Measurements from ENCODE around the gene RECK. TPM values are rescaled to one million over a fixed set of nuclear protein-coding genes. Genes with fewer than 3 reads are reported as not detected.
A peak's percentile ranks its signal among the peaks of the same experiment; 100 is the strongest.

Gene RECK
- total and polyA plus RNA-seq, 8 donors, result 18.5 to 23.7 (median 22.6) TPM

- intact Hi-C loops (cut with DNase I), result no loop called here
- no peak for TF ChIP-seq CTCF (IDR thresholded peaks at IDR 0.05)
- H3K27ac ChIP-seq, result no peak overlapping the region
- no peak for ATAC-seq
- no peaks in the 10 kb centered on the region for H3K36me3 ChIP-seq
- H3K27me3 ChIP-seq, result peaks cover 0 to 16% of the 10 kb centered on the region in 2 donors
- H3K9me3 ChIP-seq, result no peaks in the 10 kb centered on the region
- DNase-seq, result no peak
- no peak overlapping the region for H3K4me3 ChIP-seq
- H3K4me1 ChIP-seq, result peaks cover 2 to 39% of the 10 kb centered on the region in 2 donors
Measured at GRCh38 chr9:36039121-36039520, 2.4 kb downstream of the RECK start.

GRCh38 chr9:36039696-36040095, 3.0 kb downstream of the RECK start:
- Histone ChIP-seq H3K27ac (no peak overlapping the region), H3K4me1 (peaks cover 2 to 39% of the 10 kb centered on the region in 2 donors), H3K9me3 (no peaks in the 10 kb centered on the region), H3K36me3 (no peaks in the 10 kb centered on the region), H3K27me3 (peaks cover 0 to 16% of the 10 kb centered on the region in 2 donors), H3K4me3 (no peak overlapping the region)
- TF ChIP-seq CTCF (IDR thresholded peaks at IDR 0.05), result no peak
- DNase-seq (no peak), ATAC-seq (no peak)
- intact Hi-C loops (cut with DNase I), result no loop called here

GRCh38 chr9:36040271-36040925, 3.7 kb downstream of the RECK start:
- no peaks in the 10 kb centered on the region for H3K9me3 ChIP-seq
- no peak for TF ChIP-seq CTCF (IDR thresholded peaks at IDR 0.05)
- no peak overlapping the region for H3K4me3 ChIP-seq
- intact Hi-C loops (cut with DNase I), result no loop called here
- H3K27ac ChIP-seq, result no peak overlapping the region
- DNase-seq (no peak), ATAC-seq (no peak)
- H3K36me3 ChIP-seq, result no peaks in the 10 kb centered on the region
- peaks cover 2 to 39% of the 10 kb centered on the region in 2 donors for H3K4me1 ChIP-seq
- peaks cover 0 to 16% of the 10 kb centered on the region in 2 donors for H3K27me3 ChIP-seq

GRCh38 chr9:36041506-36041905, 4.8 kb downstream of the RECK start:
- TF ChIP-seq CTCF (IDR thresholded peaks at IDR 0.05), result no peak
- Histone ChIP-seq H3K9me3 (no peaks in the 10 kb centered on the region), H3K4me1 (peaks cover 2 to 33% of the 10 kb centered on the region in 2 donors), H3K4me3 (no peak overlapping the region), H3K27me3 (peaks cover 0 to 9% of the 10 kb centered on the region in 2 donors), H3K36me3 (no peaks in the 10 kb centered on the region), H3K27ac (peak overlapping the region in 1 of 2 donors; percentile 1)
- no peak for ATAC-seq
- intact Hi-C loops (cut with DNase I), result no loop called here
- no peak for DNase-seq

GRCh38 chr9:36045610-36046009, 8.9 kb downstream of the RECK start:
- Histone ChIP-seq H3K4me1 (peaks cover 0 to 12% of the 10 kb centered on the region in 2 donors), H3K27me3 (no peaks in the 10 kb centered on the region), H3K27ac (no peak overlapping the region), H3K4me3 (no peak overlapping the region), H3K9me3 (no peaks in the 10 kb centered on the region), H3K36me3 (no peaks in the 10 kb centered on the region)
- ATAC-seq (no peak), DNase-seq (no peak)
- intact Hi-C loops (cut with DNase I), result no loop called here
- TF ChIP-seq CTCF (IDR thresholded peaks at IDR 0.05), result no peak

Data from left lung (tissue), 10 donors.